ENCODE data around the gene LIMA1. TPM values are rescaled to one million over a fixed set of nuclear protein-coding genes. Genes with fewer than 3 reads are reported as not detected.
A peak's percentile ranks its signal among the peaks of the same experiment; 100 is the strongest.
"Not testable (repeated sequence)": the region's sequence is repeated elsewhere in the genome, so short reads cannot be mapped to it uniquely, and the experiment has no call there.

Gene LIMA1
- total RNA-seq, 2 donors from 2014 or later: 66.7 to 94.2 TPM

GRCh38 chr12:50275556-50275955 is 7.8 kb downstream of the LIMA1 start:
- Histone ChIP-seq H3K9me3 (no peaks in the 10 kb centered on the region), H3K36me3 (no peaks in the 10 kb centered on the region), H3K27ac (peak overlapping the region; percentile 11 to 19), H3K4me3 (no peak overlapping the region), H3K27me3 (replicated peaks; ENCODE audit: insufficient read depth) (no peaks in the 10 kb centered on the region), H3K4me1 (replicated peaks) (peaks cover 4% of the 10 kb centered on the region)
- no peak for TF ChIP-seq CTCF (IDR thresholded peaks at IDR 0.05)
- no peak for TF ChIP-seq POLR2A (IDR thresholded peaks at IDR 0.05)
- TF ChIP-seq POLR2AphosphoS5 (IDR thresholded peaks at IDR 0.05): no peak
- 24% methylated on average over 1 of the region's 1 CpG for WGBS
- intact Hi-C loops (cut with DNase I): no loop called here
- DNase-seq (ENCODE audit: low spot score): no peak

- H3K27ac ChIP-seq: peak overlapping the region; percentile 1 to 19
- DNase-seq (ENCODE audit: low spot score); intact Hi-C loops (cut with DNase I); H3K36me3 ChIP-seq; H3K27me3 ChIP-seq (replicated peaks; ENCODE audit: insufficient read depth); H3K9me3 ChIP-seq; H3K4me1 ChIP-seq (replicated peaks); H3K4me3 ChIP-seq: not testable (repeated sequence)
- 77% methylated on average over 5 of the region's 5 CpGs for WGBS
Observed at GRCh38 chr12:50275127-50275526, 8.2 kb downstream of the LIMA1 start.

GRCh38 chr12:50271724-50272247 is 11.5 kb downstream of the LIMA1 start:
- no peaks in the 10 kb centered on the region for H3K27me3 ChIP-seq (replicated peaks; ENCODE audit: insufficient read depth)
- 64% methylated on average over 2 of the region's 2 CpGs for WGBS
- DNase-seq (ENCODE audit: low spot score): no peak
- H3K4me1 ChIP-seq (replicated peaks): peaks cover 4% of the 10 kb centered on the region
- TF ChIP-seq POLR2A (IDR thresholded peaks at IDR 0.05) (no peak), POLR2AphosphoS5 (IDR thresholded peaks at IDR 0.05) (no peak), CTCF (IDR thresholded peaks at IDR 0.05) (no peak)
- intact Hi-C loops (cut with DNase I): no loop called here
- peak overlapping the region; percentile 28 to 51 for H3K27ac ChIP-seq
- H3K4me3 ChIP-seq: no peak overlapping the region
- no peaks in the 10 kb centered on the region for H3K36me3 ChIP-seq
- no peaks in the 10 kb centered on the region for H3K9me3 ChIP-seq

GRCh38 chr12:50268482-50268881 is 14.8 kb downstream of the LIMA1 start:
- WGBS: 96% methylated on average over 2 of the region's 2 CpGs
- no peak for TF ChIP-seq POLR2AphosphoS5 (IDR thresholded peaks at IDR 0.05)
- no peak for TF ChIP-seq POLR2A (IDR thresholded peaks at IDR 0.05)
- no peak for TF ChIP-seq CTCF (IDR thresholded peaks at IDR 0.05)
- intact Hi-C loops (cut with DNase I): no loop called here
- H3K27me3 ChIP-seq (replicated peaks; ENCODE audit: insufficient read depth): no peaks in the 10 kb centered on the region
- no peaks in the 10 kb centered on the region for H3K36me3 ChIP-seq
- H3K27ac ChIP-seq: no peak overlapping the region
- DNase-seq (ENCODE audit: low spot score): no peak
- no peaks in the 10 kb centered on the region for H3K9me3 ChIP-seq
- no peak overlapping the region for H3K4me3 ChIP-seq
- H3K4me1 ChIP-seq (replicated peaks): no peaks in the 10 kb centered on the region

- Histone ChIP-seq H3K4me3 (no peak overlapping the region), H3K9me3 (no peaks in the 10 kb centered on the region), H3K36me3 (no peaks in the 10 kb centered on the region), H3K4me1 (replicated peaks) (no peaks in the 10 kb centered on the region), H3K27me3 (replicated peaks; ENCODE audit: insufficient read depth) (no peaks in the 10 kb centered on the region), H3K27ac (no peak overlapping the region)
- intact Hi-C loops (cut with DNase I): no loop called here
- DNase-seq (ENCODE audit: low spot score): no peak
- 33% methylated on average over 1 of the region's 1 CpG for WGBS
- no peak for TF ChIP-seq POLR2AphosphoS5 (IDR thresholded peaks at IDR 0.05)
- TF ChIP-seq POLR2A (IDR thresholded peaks at IDR 0.05): no peak
- TF ChIP-seq CTCF (IDR thresholded peaks at IDR 0.05): no peak
Observed at GRCh38 chr12:50265770-50266524, 17.4 kb downstream of the LIMA1 start.
